NCI-H2196 treated with DMSO at 0.1 percent for 48 hours (cell line): ENCODE results near the gene SENP3.
A peak's percentile ranks its signal among the peaks of the same experiment; 100 is the strongest.

Experiments used
- DNase-seq: peaks from one replicate; lab custom pipeline; 2025; ENCODE audit not compliant: unreplicated experiment; lab: John Stamatoyannopoulos, UW

Gene SENP3

DNA sequence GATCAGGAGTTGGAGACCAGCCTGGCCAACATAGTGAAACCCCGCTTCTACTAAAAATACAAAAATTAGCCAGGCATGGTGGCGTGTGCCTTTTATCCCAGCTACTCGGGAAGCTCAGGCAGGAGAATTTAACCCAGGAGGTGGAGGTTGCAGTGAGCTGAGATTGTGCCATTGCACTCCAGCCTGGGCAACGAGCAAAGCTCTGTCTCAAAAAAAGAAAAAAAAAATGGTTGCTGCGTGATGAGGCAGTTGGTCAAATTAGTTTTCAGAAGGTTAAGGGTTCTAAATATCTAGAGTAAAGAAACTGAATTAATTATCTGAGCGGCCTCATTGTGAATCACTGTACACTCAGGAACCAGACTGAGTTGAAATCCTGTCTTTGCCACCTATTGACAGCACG, 14.2 kb downstream of the SENP3 start:
- DNase-seq, result no peak

- DNase-seq, result no peak
Measured at GRCh38 chr17:7576432-7576937, 14.8 kb downstream of the SENP3 start.

GRCh38 chr17:7577327-7578199, 15.8 kb downstream of the SENP3 start:
- no peak for DNase-seq

GRCh38 chr17:7579001-7579833, 17.5 kb downstream of the SENP3 start, which contains the start of gene CD68:
Gene CD68 (plus strand): TSS chr17:7579638. CDS start chr17:7579678, 40 bp downstream.
- DNase-seq, result no peak

GRCh38 chr17:7579834-7580603, 18.3 kb downstream of the SENP3 start:
- DNase-seq, result no peak

GRCh38 chr17:7580604-7581575, 19.2 kb downstream of the SENP3 start:
- no peak for DNase-seq

- DNase-seq, result no peak
Measured at GRCh38 chr17:7582396-7583252, 20.9 kb downstream of the SENP3 start.

DNA sequence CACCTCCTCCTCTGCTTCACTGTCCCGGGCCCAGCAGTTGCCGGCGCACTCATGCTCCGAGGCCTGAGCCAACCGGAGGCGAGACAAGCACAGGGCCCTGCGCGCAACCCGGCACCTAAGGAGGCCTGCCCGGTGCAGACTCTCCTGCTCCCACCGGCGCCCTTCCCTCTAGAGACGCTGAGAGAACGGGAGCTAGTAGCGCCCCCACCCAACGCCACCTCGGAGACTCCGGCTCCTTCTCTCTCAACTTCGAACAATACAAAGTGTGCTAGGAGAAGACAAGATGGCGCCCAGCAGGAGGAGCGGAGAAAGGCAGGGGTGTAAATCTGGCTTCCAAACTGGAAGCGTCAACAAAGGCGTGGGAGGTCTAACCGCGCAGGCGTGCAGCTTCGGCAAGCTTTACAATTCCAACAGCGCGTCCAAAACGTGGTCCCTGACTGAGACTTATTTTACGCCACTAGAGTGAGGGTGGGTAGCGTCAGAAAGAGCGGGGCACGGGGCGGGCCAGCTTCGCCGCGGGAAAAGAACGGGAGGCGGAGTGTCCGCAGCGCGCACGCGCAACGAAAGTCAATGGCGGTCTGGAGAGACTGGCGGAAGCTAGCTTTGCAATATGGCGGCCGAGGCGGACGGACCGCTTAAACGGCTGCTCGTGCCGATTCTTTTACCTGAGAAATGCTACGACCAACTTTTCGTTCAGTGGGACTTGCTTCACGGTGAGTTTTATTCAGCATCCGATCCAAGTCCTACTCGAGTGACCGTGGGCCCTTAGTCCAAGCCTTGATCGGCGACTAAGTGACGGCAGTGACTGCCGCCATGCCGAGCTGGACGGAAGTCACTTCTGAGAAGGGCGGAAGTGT, 21.8 kb downstream of the SENP3 start, which contains the start of gene MPDU1:
TSS of gene MPDU1 (plus strand) at position 600 of the 857 bp plus-strand sequence. CDS start at position 611, 11 bp downstream.
- DNase-seq, result peak; percentile 88

DNA sequence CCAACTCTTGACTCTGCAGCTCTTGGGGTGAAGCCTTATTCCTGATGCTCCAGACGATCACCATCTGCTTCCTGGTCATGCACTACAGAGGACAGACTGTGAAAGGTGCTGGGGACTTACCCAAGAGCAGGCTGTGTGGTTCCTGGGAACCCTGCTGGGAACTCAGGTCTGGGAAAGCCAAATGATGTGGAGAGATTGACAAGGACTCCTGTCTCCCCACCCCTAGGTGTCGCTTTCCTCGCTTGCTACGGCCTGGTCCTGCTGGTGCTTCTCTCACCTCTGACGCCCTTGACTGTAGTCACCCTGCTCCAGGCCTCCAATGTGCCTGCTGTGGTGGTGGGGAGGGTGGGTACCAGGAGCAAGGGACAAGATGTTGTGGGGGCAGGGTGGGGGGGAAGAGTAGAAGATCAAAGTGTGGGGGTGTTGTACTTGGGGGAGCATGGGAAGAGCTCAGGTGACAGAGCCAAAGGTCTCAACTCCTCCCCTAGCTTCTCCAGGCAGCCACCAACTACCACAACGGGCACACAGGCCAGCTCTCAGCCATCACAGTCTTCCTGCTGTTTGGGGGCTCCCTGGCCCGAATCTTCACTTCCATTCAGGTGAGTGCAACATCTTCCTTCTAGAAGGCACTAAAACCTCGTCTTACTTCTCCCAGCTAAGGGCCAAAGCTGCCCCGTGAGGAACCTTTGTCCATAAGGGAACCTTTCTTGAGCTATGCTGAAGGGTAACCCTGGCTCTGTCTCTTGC, 25.1 kb downstream of the SENP3 start:
- no peak for DNase-seq

- no peak for DNase-seq
Measured at GRCh38 chr17:7587420-7588151, 25.9 kb downstream of the SENP3 start.

DNA sequence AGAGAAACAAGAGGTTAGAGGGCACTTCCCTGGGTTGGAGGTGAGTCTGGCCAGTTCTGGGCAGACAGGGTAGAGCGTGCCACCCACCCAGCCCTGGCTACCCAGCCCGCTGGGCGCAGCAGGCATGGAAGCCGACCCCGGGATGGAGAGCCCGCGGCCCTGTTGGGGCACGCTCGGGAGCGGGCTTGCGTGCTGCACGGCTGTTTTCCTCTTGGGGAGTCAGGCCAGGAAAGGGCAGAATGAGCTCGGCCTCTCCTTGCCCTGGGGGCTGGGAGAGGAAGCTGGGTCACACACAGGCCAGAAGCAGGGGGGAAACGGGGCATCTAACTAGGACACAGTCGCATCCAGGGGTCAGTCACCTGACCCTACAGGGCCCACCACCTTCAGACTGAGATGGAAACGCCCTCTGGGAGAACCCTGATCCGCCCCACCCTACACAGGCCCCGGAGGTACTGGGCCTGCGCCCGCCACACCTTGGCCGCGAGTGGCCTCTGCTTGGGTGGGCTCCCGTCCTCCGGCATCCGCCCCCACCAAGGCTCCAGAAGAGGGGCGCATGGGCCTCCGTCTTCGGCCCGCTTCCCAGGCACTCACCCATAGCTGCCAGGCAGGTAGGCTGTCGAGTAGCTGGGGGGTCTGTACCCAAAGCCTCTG, 27.0 kb downstream of the SENP3 start:
- DNase-seq, result no peak

GRCh38 chr17:7589204-7589868, 27.6 kb downstream of the SENP3 start:
- no peak for DNase-seq

- DNase-seq, result no peak
Measured at GRCh38 chr17:7589891-7590691, 28.4 kb downstream of the SENP3 start, which contains the start of gene SOX15. Gene SOX15 (minus strand): TSS chr17:7590094. CDS start chr17:7589676, 418 bp downstream.

DNA sequence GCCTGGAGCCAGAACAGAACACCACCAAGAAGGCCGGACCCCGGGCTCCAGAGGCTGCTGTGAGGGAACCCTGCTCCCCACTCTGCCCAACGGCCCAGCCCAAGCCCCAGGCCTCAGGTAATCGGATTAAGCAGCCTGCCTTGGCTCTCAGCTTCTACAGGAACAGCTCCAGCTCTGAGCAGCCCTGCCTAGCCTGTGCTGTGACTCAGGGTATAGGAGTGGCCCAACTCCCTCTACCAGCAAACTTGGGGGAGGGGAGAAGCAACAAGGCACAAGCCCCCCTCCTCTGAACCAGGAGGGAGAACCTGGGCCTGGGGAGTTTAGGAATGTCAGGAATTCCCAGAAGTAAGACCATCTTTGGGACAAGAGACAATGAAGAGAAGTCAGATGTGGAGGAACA, 29.0 kb downstream of the SENP3 start:
- DNase-seq, result no peak
